ENCODE results near the gene TNPO3. TPM values are rescaled to one million over a fixed set of nuclear protein-coding genes. Genes with fewer than 3 reads are reported as not detected.

Gene TNPO3
- total RNA-seq (45.9 TPM), polyA plus RNA-seq (25.7 TPM)

- Histone ChIP-seq H3K4me3 (ENCODE audit: low read depth, low read length) (peak within 1 kb of the TSS; percentile 59), H3K36me3 (ENCODE audit: insufficient read depth) (no peaks in the 10 kb centered on the region), H3K4me1 (ENCODE audit: insufficient read depth) (no peaks in the 10 kb centered on the region), H3K27ac (ENCODE audit: low read depth) (peak within 1 kb of the TSS; percentile 91)
- WGBS = under 1% methylated on average over 59 of the region's 59 CpGs
- DNase-seq (ENCODE audit: extremely low spot score) = peak; percentile 93
These were observed at the start of gene TNPO3 for GRCh38 chr7:129054438-129055293. TNPO3 (minus strand) TSS chr7:129055111; CDS start chr7:129054770, 341 bp downstream.

DNA sequence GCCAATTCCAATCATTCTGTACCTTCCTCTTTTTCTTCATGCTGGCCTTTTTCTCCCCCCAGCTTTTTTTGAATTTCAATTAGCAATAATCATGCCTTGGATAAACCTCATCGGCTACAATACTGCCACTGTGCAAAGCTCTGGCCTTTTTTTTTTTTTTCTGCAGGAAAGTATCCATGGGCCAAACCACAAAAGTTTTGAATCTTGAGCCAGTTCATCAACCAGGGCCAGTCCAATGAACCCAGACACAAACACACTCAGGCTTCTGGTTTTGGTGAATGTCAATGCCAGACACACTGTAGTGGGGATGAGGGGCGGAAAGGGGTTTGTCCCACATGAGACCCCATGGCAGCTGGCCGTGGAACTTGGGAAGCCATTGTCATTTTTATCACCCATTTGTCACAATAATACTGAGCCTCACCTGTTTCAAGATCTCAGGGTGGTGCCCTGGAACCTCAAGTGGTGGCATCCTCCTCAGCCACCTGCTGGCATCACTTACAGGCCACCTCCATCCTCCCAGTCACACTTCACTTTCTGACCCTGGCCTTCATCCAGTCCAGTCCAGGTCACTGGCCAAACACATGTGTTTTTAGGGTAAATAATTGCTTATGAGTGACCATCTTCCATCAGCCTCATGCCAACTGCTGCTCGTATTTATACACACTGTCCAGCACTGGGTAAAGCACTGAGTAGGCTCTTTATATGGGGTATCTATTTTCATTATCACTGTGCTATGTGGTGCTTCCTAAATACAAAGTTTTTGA is 48.8 kb upstream of the TNPO3 start:
- Histone ChIP-seq H3K4me1 (ENCODE audit: insufficient read depth) (no peaks in the 10 kb centered on the region), H3K4me3 (ENCODE audit: low read depth, low read length) (no peak overlapping the region), H3K36me3 (ENCODE audit: insufficient read depth) (no peaks in the 10 kb centered on the region), H3K27ac (ENCODE audit: low read depth) (no peak overlapping the region)
- 85% methylated on average over 4 of the region's 4 CpGs for WGBS
- no peak for DNase-seq (ENCODE audit: extremely low spot score)

DNA sequence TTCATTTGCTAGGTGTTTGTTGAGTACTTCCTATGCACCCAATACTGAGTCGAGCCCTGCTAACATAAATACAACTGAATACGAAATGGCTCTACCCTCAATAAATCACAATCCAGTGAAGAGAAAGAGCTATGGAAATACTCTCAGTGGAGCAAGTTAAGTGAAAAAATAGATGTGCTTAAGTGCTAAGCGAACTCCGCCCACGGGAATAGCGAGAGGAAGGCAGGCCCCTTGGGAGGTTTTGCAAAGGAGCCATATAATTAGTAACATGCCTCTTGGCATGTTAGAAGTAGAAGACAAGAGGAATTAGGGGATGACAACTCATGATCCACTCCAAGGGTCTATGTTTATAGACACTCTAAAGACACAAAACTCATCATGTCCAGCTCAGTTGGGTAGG is 46.8 kb upstream of the TNPO3 start:
- H3K36me3 ChIP-seq (ENCODE audit: insufficient read depth) = no peaks in the 10 kb centered on the region
- H3K4me3 ChIP-seq (ENCODE audit: low read depth, low read length) = no peak overlapping the region
- DNase-seq (ENCODE audit: extremely low spot score) = no peak
- no peak overlapping the region for H3K27ac ChIP-seq (ENCODE audit: low read depth)
- no peaks in the 10 kb centered on the region for H3K4me1 ChIP-seq (ENCODE audit: insufficient read depth)
- 77% methylated on average over 6 of the region's 6 CpGs for WGBS

- Histone ChIP-seq H3K4me3 (ENCODE audit: low read depth, low read length) (no peak overlapping the region), H3K36me3 (ENCODE audit: insufficient read depth) (no peaks in the 10 kb centered on the region), H3K27ac (ENCODE audit: low read depth) (no peak overlapping the region), H3K4me1 (ENCODE audit: insufficient read depth) (no peaks in the 10 kb centered on the region)
- 33% methylated on average over 2 of the region's 2 CpGs for WGBS
- DNase-seq (ENCODE audit: extremely low spot score) = no peak
These were observed 45.9 kb upstream of the TNPO3 start for GRCh38 chr7:129100827-129101166.

DNA sequence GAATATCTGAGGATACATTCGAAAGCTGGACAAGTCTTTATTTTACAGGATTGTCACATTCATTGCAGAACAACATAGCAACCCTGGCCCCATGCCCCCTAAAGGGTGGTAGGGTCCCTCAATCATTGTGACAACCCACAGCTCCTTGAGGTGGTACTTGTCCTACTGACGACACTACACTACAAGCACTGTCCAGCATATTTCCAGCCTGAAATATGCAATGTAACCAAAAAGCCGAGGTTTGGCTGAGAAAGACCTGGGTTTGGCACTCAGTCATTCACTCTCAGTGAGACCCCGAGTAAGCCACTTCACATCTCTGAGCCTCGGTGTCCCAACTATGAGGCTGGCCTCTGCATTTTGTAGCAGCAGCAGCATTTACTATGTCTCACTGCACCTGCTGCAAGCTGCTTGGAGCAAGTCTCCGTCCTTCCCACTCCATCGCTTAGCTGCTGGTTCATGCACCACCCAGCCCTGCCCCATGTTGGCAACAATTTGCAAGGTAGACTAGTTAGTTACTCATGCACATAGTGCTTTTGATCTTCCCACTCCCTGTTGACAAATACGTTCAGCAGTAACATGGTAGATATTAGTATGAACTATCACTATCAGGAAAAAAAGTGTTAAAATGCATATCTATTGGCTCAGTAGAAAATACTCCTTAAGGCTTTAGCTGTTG is 43.6 kb upstream of the TNPO3 start:
- Histone ChIP-seq H3K36me3 (ENCODE audit: insufficient read depth) (no peaks in the 10 kb centered on the region), H3K4me1 (ENCODE audit: insufficient read depth) (no peaks in the 10 kb centered on the region), H3K27ac (ENCODE audit: low read depth) (no peak overlapping the region), H3K4me3 (ENCODE audit: low read depth, low read length) (no peak overlapping the region)
- no peak for DNase-seq (ENCODE audit: extremely low spot score)
- WGBS = 79% methylated on average over 8 of the region's 8 CpGs

DNA sequence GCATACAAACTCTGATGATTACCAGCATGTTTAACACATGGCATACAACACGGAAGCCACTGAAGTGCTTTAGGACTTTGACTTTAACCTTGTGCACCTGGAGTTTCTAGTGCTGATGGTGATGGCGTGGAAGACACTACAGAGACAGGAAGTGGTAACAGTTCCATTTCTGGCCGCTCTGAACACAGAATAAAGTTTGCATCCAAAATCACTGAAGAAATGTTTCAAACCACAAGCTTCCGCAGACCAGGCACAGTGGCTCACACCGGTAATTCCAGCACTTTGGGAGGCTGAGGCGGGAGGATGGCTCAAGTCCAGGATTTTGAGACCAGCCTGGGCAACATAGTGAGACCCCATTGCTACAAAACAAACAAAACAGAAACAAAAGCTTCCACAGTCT is 40.3 kb upstream of the TNPO3 start:
- H3K4me3 ChIP-seq (ENCODE audit: low read depth, low read length) = no peak overlapping the region
- WGBS = 69% methylated on average over 6 of the region's 6 CpGs

DNA sequence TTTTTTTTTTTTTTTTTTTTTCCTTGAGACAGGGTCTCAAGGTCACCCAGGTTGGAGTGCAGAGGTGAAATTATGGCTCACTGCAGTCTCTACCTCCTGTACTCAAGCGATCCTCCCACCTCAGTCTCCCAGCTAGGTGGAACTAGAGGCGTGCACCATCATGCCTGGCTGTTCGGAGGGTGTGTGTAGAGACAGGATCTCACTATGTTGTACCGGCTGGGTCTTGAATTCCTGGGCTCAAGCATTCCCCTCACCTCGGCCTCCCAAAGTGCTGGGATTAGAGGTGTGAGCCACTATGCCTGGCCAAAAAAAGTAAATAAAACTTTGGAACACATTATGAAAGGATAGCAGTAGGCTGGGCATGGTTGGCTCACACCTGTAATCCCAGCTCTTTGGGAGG is 39.6 kb upstream of the TNPO3 start:
- Histone ChIP-seq H3K27ac (ENCODE audit: low read depth) (no peak overlapping the region), H3K36me3 (ENCODE audit: insufficient read depth) (no peaks in the 10 kb centered on the region), H3K4me3 (ENCODE audit: low read depth, low read length) (no peak overlapping the region), H3K4me1 (ENCODE audit: insufficient read depth) (no peaks in the 10 kb centered on the region)
- 83% methylated on average over 5 of the region's 5 CpGs for WGBS
- no peak for DNase-seq (ENCODE audit: extremely low spot score)

More for the DNA sequence above, 40.3 kb upstream of the TNPO3 start:
- H3K4me1 ChIP-seq (ENCODE audit: insufficient read depth) = no peaks in the 10 kb centered on the region
- DNase-seq (ENCODE audit: extremely low spot score) = no peak
- no peaks in the 10 kb centered on the region for H3K36me3 ChIP-seq (ENCODE audit: insufficient read depth)
- H3K27ac ChIP-seq (ENCODE audit: low read depth) = no peak overlapping the region

DNA sequence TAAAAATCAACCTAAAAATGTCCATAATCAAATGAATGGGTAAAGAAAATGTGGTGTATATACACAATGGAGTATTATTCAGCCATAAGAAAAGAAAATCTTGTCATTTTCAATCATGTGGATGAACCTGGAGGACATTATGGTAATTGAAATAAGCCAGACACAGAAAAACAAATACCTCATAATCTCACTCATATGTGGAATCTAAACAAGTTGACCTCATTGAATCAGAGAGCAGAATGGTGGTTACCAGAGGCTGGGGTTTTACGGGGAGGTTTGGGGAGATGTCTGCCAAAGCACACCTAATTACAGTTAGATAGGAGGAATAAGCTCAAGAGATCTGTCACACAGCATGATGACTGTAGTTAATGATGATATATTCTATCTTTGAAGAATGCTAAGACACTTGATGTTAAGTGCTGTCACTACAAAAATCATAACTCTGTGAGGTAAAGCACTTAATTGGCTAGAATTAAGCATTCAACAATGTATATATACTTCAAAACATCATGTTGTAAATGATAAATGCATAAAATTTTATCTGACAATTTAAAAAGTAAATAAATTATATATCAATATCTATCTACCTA is 39.1 kb upstream of the TNPO3 start:
- no peaks in the 10 kb centered on the region for H3K4me1 ChIP-seq (ENCODE audit: insufficient read depth)
- no peaks in the 10 kb centered on the region for H3K36me3 ChIP-seq (ENCODE audit: insufficient read depth)
- no peak overlapping the region for H3K27ac ChIP-seq (ENCODE audit: low read depth)
- WGBS = 34% methylated on average over 1 of the region's 1 CpG
- DNase-seq (ENCODE audit: extremely low spot score) = no peak
- no peak overlapping the region for H3K4me3 ChIP-seq (ENCODE audit: low read depth, low read length)

GRCh38 chr7:129091484-129092002 is 36.6 kb upstream of the TNPO3 start:
- DNase-seq (ENCODE audit: extremely low spot score) = no peak
- WGBS = 9% methylated on average over 11 of the region's 11 CpGs
- no peaks in the 10 kb centered on the region for H3K4me1 ChIP-seq (ENCODE audit: insufficient read depth)

GRCh38 chr7:129090300-129090907 is 35.5 kb upstream of the TNPO3 start:
- Histone ChIP-seq H3K4me1 (ENCODE audit: insufficient read depth) (no peaks in the 10 kb centered on the region), H3K4me3 (ENCODE audit: low read depth, low read length) (no peak overlapping the region), H3K36me3 (ENCODE audit: insufficient read depth) (no peaks in the 10 kb centered on the region), H3K27ac (ENCODE audit: low read depth) (no peak overlapping the region)
- WGBS = 58% methylated on average over 5 of the region's 5 CpGs
- DNase-seq (ENCODE audit: extremely low spot score) = no peak

More at GRCh38 chr7:129091484-129092002, 36.6 kb upstream of the TNPO3 start:
- Histone ChIP-seq H3K4me3 (ENCODE audit: low read depth, low read length) (no peak overlapping the region), H3K27ac (ENCODE audit: low read depth) (no peak overlapping the region), H3K36me3 (ENCODE audit: insufficient read depth) (no peaks in the 10 kb centered on the region)

DNA sequence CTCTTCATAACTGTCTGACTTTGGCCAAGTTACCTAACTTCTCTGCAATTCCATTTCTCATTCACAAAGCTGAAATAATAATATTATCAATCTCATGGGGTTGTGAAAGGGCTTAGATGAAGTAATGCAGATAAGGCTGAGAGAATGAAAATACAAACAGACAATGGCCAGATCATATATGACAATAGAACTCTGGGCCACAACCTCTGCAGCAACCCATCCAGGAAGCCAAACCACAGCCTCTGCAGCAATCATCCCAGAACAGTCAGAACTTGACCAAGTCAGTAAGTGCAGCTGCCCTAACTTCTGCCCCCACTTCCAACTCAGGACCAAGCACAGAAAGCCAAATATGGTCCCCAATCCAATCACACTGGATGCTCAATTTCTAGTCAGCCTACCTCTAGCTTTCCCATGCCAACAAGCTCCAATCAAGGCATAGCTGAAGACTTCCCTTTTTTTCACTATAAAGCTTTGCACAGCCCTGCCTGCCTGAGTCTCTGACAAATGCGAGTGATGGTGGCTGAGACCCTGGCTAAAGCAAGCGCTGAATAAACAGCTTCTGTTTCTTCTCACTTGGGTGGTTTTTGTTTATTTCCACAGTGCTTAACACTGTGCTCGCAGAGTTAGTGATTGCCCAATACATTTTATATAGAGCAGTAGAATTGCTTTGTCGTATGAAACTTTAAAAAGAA is 34.8 kb upstream of the TNPO3 start:
- no peak overlapping the region for H3K27ac ChIP-seq (ENCODE audit: low read depth)
- H3K4me3 ChIP-seq (ENCODE audit: low read depth, low read length) = no peak overlapping the region
- H3K36me3 ChIP-seq (ENCODE audit: insufficient read depth) = no peaks in the 10 kb centered on the region
- WGBS = 26% methylated on average over 4 of the region's 4 CpGs
- no peak for DNase-seq (ENCODE audit: extremely low spot score)
- H3K4me1 ChIP-seq (ENCODE audit: insufficient read depth) = no peaks in the 10 kb centered on the region

- H3K36me3 ChIP-seq (ENCODE audit: insufficient read depth) = no peaks in the 10 kb centered on the region
- no peak overlapping the region for H3K4me3 ChIP-seq (ENCODE audit: low read depth, low read length)
- H3K27ac ChIP-seq (ENCODE audit: low read depth) = no peak overlapping the region
- no peaks in the 10 kb centered on the region for H3K4me1 ChIP-seq (ENCODE audit: insufficient read depth)
- 76% methylated on average over 11 of the region's 11 CpGs for WGBS
- no peak for DNase-seq (ENCODE audit: extremely low spot score)
These were observed 30.1 kb upstream of the TNPO3 start for GRCh38 chr7:129084801-129085551.
